ACC112 (cell line): ENCODE measurements around the gene KDM3A.

Source experiments
- H2AFZ ChIP-seq: fragments of 200-600 bp; sonication (generic); one replicate; pipeline ENCODE4 v1.6.0; 2017; ENCODE audit warnings: antibody characterized with exemption, low read length; ENCODE audit not compliant: unreplicated experiment
- H3K27ac ChIP-seq: fragments of 200-600 bp; sonication (generic); 2 replicates; pipeline ENCODE4 v1.5.1; 2014; ENCODE audit warnings: low read depth, mild to moderate bottlenecking, antibody characterized with exemption, low read length, moderate library complexity
- H3K27me3 ChIP-seq: fragments of 200-600 bp; sonication (generic); 2 replicates; pipeline ENCODE4 v1.6.1; 2014; ENCODE audit warnings: mild to moderate bottlenecking, antibody characterized with exemption, low read length, moderate library complexity, mixed read lengths; ENCODE audit not compliant: insufficient read depth
- H3K36me3 ChIP-seq: fragments of 200-600 bp; sonication (generic); 2 replicates; pipeline ENCODE4 v1.6.1; 2016; ENCODE audit warnings: mild to moderate bottlenecking, antibody characterized with exemption, low read length, moderate library complexity, mixed read lengths; ENCODE audit not compliant: insufficient read depth
- H3K4me1 ChIP-seq: fragments of 200-600 bp; sonication (generic); one replicate; pipeline ENCODE4 v1.6.1; 2016; ENCODE audit warnings: low read length, mixed read lengths; ENCODE audit not compliant: insufficient read depth, unreplicated experiment, control insufficient read depth
- H3K4me3 ChIP-seq: fragments of 200-600 bp; sonication (generic); 2 replicates; pipeline ENCODE4 v1.5.1; 2014; ENCODE audit warnings: mild to moderate bottlenecking, low read depth, low read length
- H3K79me2 ChIP-seq: fragments of 200-600 bp; sonication (generic); one replicate; pipeline ENCODE4 v1.6.0; 2016; ENCODE audit warnings: low read length; ENCODE audit not compliant: control insufficient read depth, unreplicated experiment, insufficient read depth

The KDM3A gene

GRCh38 chr2:86480105-86480504 lies 38.9 kb downstream of the KDM3A start:
- no peak overlapping the region for H3K4me3 ChIP-seq
- peaks cover 66% of the 10 kb centered on the region for H3K36me3 ChIP-seq
- H3K27ac ChIP-seq: no peak overlapping the region
- no peaks in the 10 kb centered on the region for H3K79me2 ChIP-seq
- H3K27me3 ChIP-seq: no peaks in the 10 kb centered on the region
- H3K4me1 ChIP-seq: peaks cover 25% of the 10 kb centered on the region
- H2AFZ ChIP-seq: no peak overlapping the region

- Histone ChIP-seq H3K4me1 (peaks cover 11% of the 10 kb centered on the region), H3K27ac (0 out of 2 replicates have a peak overlapping the region, but pooled peaks have one; percentile 3), H3K36me3 (peaks cover 66% of the 10 kb centered on the region), H2AFZ (no peak overlapping the region), H3K79me2 (no peaks in the 10 kb centered on the region), H3K27me3 (no peaks in the 10 kb centered on the region), H3K4me3 (no peak overlapping the region)
Measured at GRCh38 chr2:86482034-86482433, 40.9 kb downstream of the KDM3A start.

- Histone ChIP-seq H3K4me1 (peaks cover 3% of the 10 kb centered on the region), H3K79me2 (no peaks in the 10 kb centered on the region), H2AFZ (no peak overlapping the region), H3K27me3 (no peaks in the 10 kb centered on the region), H3K27ac (no peak overlapping the region), H3K4me3 (no peak overlapping the region), H3K36me3 (peaks cover 69% of the 10 kb centered on the region)
Measured at GRCh38 chr2:86484385-86484784, 43.2 kb downstream of the KDM3A start.

GRCh38 chr2:86485103-86485502 lies 43.9 kb downstream of the KDM3A start:
- no peak overlapping the region for H2AFZ ChIP-seq
- no peak overlapping the region for H3K27ac ChIP-seq
- no peaks in the 10 kb centered on the region for H3K79me2 ChIP-seq
- H3K4me3 ChIP-seq: no peak overlapping the region
- H3K27me3 ChIP-seq: no peaks in the 10 kb centered on the region
- H3K36me3 ChIP-seq: peaks cover 70% of the 10 kb centered on the region
- peaks cover 3% of the 10 kb centered on the region for H3K4me1 ChIP-seq

- Histone ChIP-seq H3K4me3 (no peak overlapping the region), H3K27me3 (no peaks in the 10 kb centered on the region), H2AFZ (no peak overlapping the region), H3K36me3 (peaks cover 70% of the 10 kb centered on the region), H3K27ac (no peak overlapping the region), H3K4me1 (peaks cover 3% of the 10 kb centered on the region), H3K79me2 (no peaks in the 10 kb centered on the region)
Measured at GRCh38 chr2:86485802-86486201, 44.6 kb downstream of the KDM3A start.

GRCh38 chr2:86487062-86487461 lies 45.9 kb downstream of the KDM3A start:
- H3K36me3 ChIP-seq: peaks cover 73% of the 10 kb centered on the region

GRCh38 chr2:86488561-86489250 lies 47.5 kb downstream of the KDM3A start:
- Histone ChIP-seq H3K27me3 (no peaks in the 10 kb centered on the region), H3K79me2 (no peaks in the 10 kb centered on the region), H3K4me1 (no peaks in the 10 kb centered on the region), H3K4me3 (no peak overlapping the region), H2AFZ (no peak overlapping the region), H3K27ac (no peak overlapping the region), H3K36me3 (peaks cover 76% of the 10 kb centered on the region)

More at GRCh38 chr2:86487062-86487461, 45.9 kb downstream of the KDM3A start:
- no peaks in the 10 kb centered on the region for H3K4me1 ChIP-seq
- no peak overlapping the region for H2AFZ ChIP-seq
- H3K27ac ChIP-seq: no peak overlapping the region
- H3K79me2 ChIP-seq: no peaks in the 10 kb centered on the region
- H3K27me3 ChIP-seq: no peaks in the 10 kb centered on the region
- no peak overlapping the region for H3K4me3 ChIP-seq

GRCh38 chr2:86489542-86489941 lies 48.4 kb downstream of the KDM3A start:
- peaks cover 73% of the 10 kb centered on the region for H3K36me3 ChIP-seq

GRCh38 chr2:86490245-86490644 lies 49.1 kb downstream of the KDM3A start:
- Histone ChIP-seq H3K27ac (no peak overlapping the region), H3K4me3 (no peak overlapping the region), H3K79me2 (no peaks in the 10 kb centered on the region), H3K27me3 (no peaks in the 10 kb centered on the region), H3K4me1 (no peaks in the 10 kb centered on the region), H2AFZ (no peak overlapping the region), H3K36me3 (peaks cover 71% of the 10 kb centered on the region)

More at GRCh38 chr2:86489542-86489941, 48.4 kb downstream of the KDM3A start:
- H2AFZ ChIP-seq: no peak overlapping the region
- H3K79me2 ChIP-seq: no peaks in the 10 kb centered on the region
- H3K4me3 ChIP-seq: no peak overlapping the region
- no peaks in the 10 kb centered on the region for H3K27me3 ChIP-seq
- H3K4me1 ChIP-seq: no peaks in the 10 kb centered on the region
- H3K27ac ChIP-seq: no peak overlapping the region

- H2AFZ ChIP-seq: no peak overlapping the region
- no peak overlapping the region for H3K4me3 ChIP-seq
- H3K27me3 ChIP-seq: no peaks in the 10 kb centered on the region
- peaks cover 63% of the 10 kb centered on the region for H3K36me3 ChIP-seq
- no peaks in the 10 kb centered on the region for H3K4me1 ChIP-seq
- no peak overlapping the region for H3K27ac ChIP-seq
- H3K79me2 ChIP-seq: no peaks in the 10 kb centered on the region
Measured at GRCh38 chr2:86491088-86491487, 49.9 kb downstream of the KDM3A start.

- Histone ChIP-seq H3K4me1 (no peaks in the 10 kb centered on the region), H2AFZ (no peak overlapping the region), H3K27me3 (no peaks in the 10 kb centered on the region), H3K4me3 (no peak overlapping the region), H3K27ac (no peak overlapping the region), H3K36me3 (peaks cover 60% of the 10 kb centered on the region), H3K79me2 (no peaks in the 10 kb centered on the region)
Measured at GRCh38 chr2:86492048-86492453, 50.9 kb downstream of the KDM3A start.
